Neural cell (in vitro differentiated cells): Measurements from ENCODE around the gene BMP7. TPM values are rescaled to one million over a fixed set of nuclear protein-coding genes. Genes with fewer than 3 reads are reported as not detected.

Experiments
- H2AFZ ChIP-seq: fragments of 200-600, 300-800 bp; sonication (generic), shearing (Covaris generic); 2 replicates; pipeline ENCODE4 v1.6.0; 2014; ENCODE audit warnings: low read depth, mild to moderate bottlenecking, antibody characterized with exemption, low read length, moderate library complexity
- H3F3A ChIP-seq: fragments of 200-600 bp; shearing (Covaris generic); 2 replicates; pipeline ENCODE4 v1.6.1; 2016; ENCODE audit warnings: mild to moderate bottlenecking, moderate library complexity, mixed read lengths, antibody characterized with exemption, low read length; ENCODE audit not compliant: insufficient read depth, poor library complexity, severe bottlenecking
- H3K27ac ChIP-seq: fragments of 200-600, 300-800 bp; sonication (generic), shearing (Covaris generic); 2 replicates; pipeline ENCODE4 v1.5.1; 2014; ENCODE audit warnings: mild to moderate bottlenecking, low read length, moderate library complexity
- H3K27me3 ChIP-seq: fragments of 300-800, 200-600 bp; sonication (generic), shearing (Covaris generic); 2 replicates; pipeline ENCODE4 v1.6.0; 2014; ENCODE audit warnings: mild to moderate bottlenecking, low read depth, low read length, moderate library complexity; ENCODE audit not compliant: insufficient read depth
- H3K36me3 ChIP-seq: fragments of 300-800, 200-600 bp; sonication (generic), shearing (Covaris generic); 2 replicates; pipeline ENCODE4 v1.5.1; 2014; ENCODE audit warnings: mild to moderate bottlenecking, antibody characterized with exemption, low read length, moderate library complexity; ENCODE audit not compliant: insufficient read depth
- H3K4me2 ChIP-seq: fragments of 300-800, 200-600 bp; sonication (generic), shearing (Covaris generic); 2 replicates; pipeline ENCODE4 v1.6.0; 2014; ENCODE audit warnings: mild to moderate bottlenecking, low read length
- H3K4me3 ChIP-seq: fragments of 300-800, 200-600 bp; sonication (generic), shearing (Covaris generic); 2 replicates; pipeline ENCODE4 v1.5.1; 2014; ENCODE audit warnings: mild to moderate bottlenecking, low read length, moderate library complexity
- H3K79me2 ChIP-seq: fragments of 200-600 bp; shearing (Covaris generic); replicated peaks from 2 replicates; pipeline ENCODE4 v1.6.0; 2014; ENCODE audit warnings: mild to moderate bottlenecking, low read length, moderate library complexity; ENCODE audit not compliant: insufficient read depth
- H3K9ac ChIP-seq: fragments of 300-800, 200-600 bp; sonication (generic), shearing (Covaris generic); 2 replicates; pipeline ENCODE4 v1.6.1; 2016; ENCODE audit warnings: mild to moderate bottlenecking, low read length, mixed read lengths
- H3K9me2 ChIP-seq: fragments of 200-600 bp; shearing (Covaris generic); 2 replicates; pipeline ENCODE4 v1.6.1; 2016; ENCODE audit warnings: mild to moderate bottlenecking, low read length, mixed read lengths; ENCODE audit not compliant: insufficient read depth
- H3K9me3 ChIP-seq: fragments of 200-600, 300-800 bp; sonication (generic), shearing (Covaris generic); 2 replicates; pipeline ENCODE4 v1.6.1; 2016; ENCODE audit warnings: mild to moderate bottlenecking, mixed run types, low read length, moderate library complexity, mixed read lengths
- H4K20me1 ChIP-seq: fragments of 200-600 bp; shearing (Covaris generic); 2 replicates; pipeline ENCODE4 v1.6.1; 2016; ENCODE audit warnings: mild to moderate bottlenecking, mixed run types; ENCODE audit not compliant: insufficient read depth
- CTCF ChIP-seq: fragments of 450-650 bp; IDR thresholded peaks from 2 replicates; pipeline ENCODE4 v1.5.1; 2014; ENCODE audit warnings: antibody characterized with exemption, mild to moderate bottlenecking, moderate library complexity; ENCODE audit not compliant: poor library complexity, severe bottlenecking
- EP300 ChIP-seq: fragments of 450-650 bp; conservative IDR thresholded peaks from 2 replicates; pipeline ENCODE4 v1.6.1; 2014; ENCODE audit warnings: antibody characterized with exemption, mild to moderate bottlenecking, moderate library complexity; ENCODE audit not compliant: poor library complexity, severe bottlenecking
- EZH2 ChIP-seq: fragments of 200-600, 300-800 bp; shearing (Covaris generic), sonication (generic); IDR thresholded peaks from 2 replicates; pipeline ENCODE4 v1.6.1; 2014; ENCODE audit warnings: antibody characterized with exemption, low read length, borderline replicate concordance, mild to moderate bottlenecking; ENCODE audit not compliant: insufficient read depth, poor library complexity, severe bottlenecking
- MXI1 ChIP-seq: fragments of 450-650 bp; conservative IDR thresholded peaks from 2 replicates; pipeline ENCODE4 v1.6.1; 2014; ENCODE audit warnings: antibody characterized with exemption, mild to moderate bottlenecking; ENCODE audit not compliant: poor library complexity, severe bottlenecking
- POLR2AphosphoS5 ChIP-seq: IDR thresholded peaks from 2 replicates; pipeline ENCODE4 v1.6.1; 2012
- RAD21 ChIP-seq: fragments of 450-650 bp; conservative IDR thresholded peaks from 2 replicates; pipeline ENCODE4 v1.6.1; 2014; ENCODE audit warnings: antibody characterized with exemption, mild to moderate bottlenecking, moderate library complexity
- REST ChIP-seq: IDR thresholded peaks from 2 replicates; pipeline ENCODE4 v1.6.1; 2012; ENCODE audit warnings: borderline replicate concordance
- SMC3 ChIP-seq: fragments of 450-650 bp; conservative IDR thresholded peaks from 2 replicates; pipeline ENCODE4 v1.6.1; 2014; ENCODE audit warnings: antibody characterized with exemption, mild to moderate bottlenecking, moderate library complexity; ENCODE audit not compliant: poor library complexity
- TAF1 ChIP-seq: IDR thresholded peaks from 2 replicates; pipeline ENCODE4 v1.6.1; 2012; ENCODE audit warnings: low read depth
- polyA plus RNA-seq: library from polyadenylated mRNA; depleted of rRNA; stranded (reverse); fragments of >200 nt; gene quantifications from 2 replicates; pipeline ENCODE4 v1.2.3, GENCODE V29; 2014

BMP7 gene
- polyA plus RNA-seq, 1 donor from 2014 or later, result 3.6 TPM

GRCh38 chr20:57251949-57252348, 14.5 kb downstream of the BMP7 start (continued):
- TF ChIP-seq SMC3, result no peak
- no peak for TF ChIP-seq POLR2AphosphoS5
- no peak for TF ChIP-seq EP300
- TF ChIP-seq TAF1, result no peak

- H3K4me3 ChIP-seq, result no peak overlapping the region
- H4K20me1 ChIP-seq, result no peaks in the 10 kb centered on the region
- H3K36me3 ChIP-seq, result no peaks in the 10 kb centered on the region
- no peak overlapping the region for H3K4me2 ChIP-seq
- no peaks in the 10 kb centered on the region for H3K9me2 ChIP-seq
- TF ChIP-seq RAD21, result no peak
- TF ChIP-seq EP300, result no peak
- TF ChIP-seq SMC3, result no peak
- no peak for TF ChIP-seq REST
- no peak for TF ChIP-seq CTCF
- TF ChIP-seq POLR2AphosphoS5, result no peak
- no peak for TF ChIP-seq MXI1
- no peak for TF ChIP-seq EZH2
- H3K9ac ChIP-seq, result no peak overlapping the region
- no peaks in the 10 kb centered on the region for H3K27me3 ChIP-seq
- no peaks in the 10 kb centered on the region for H3K9me3 ChIP-seq
- H3F3A ChIP-seq, result no peaks in the 10 kb centered on the region
- no peaks in the 10 kb centered on the region for H3K79me2 ChIP-seq
- H3K27ac ChIP-seq, result no peak overlapping the region
- H2AFZ ChIP-seq, result no peak overlapping the region
These were observed 15.1 kb downstream of the BMP7 start for GRCh38 chr20:57251344-57251743.

GRCh38 chr20:57250607-57251343, 15.7 kb downstream of the BMP7 start:
- no peaks in the 10 kb centered on the region for H3K9me2 ChIP-seq
- H3K27ac ChIP-seq, result no peak overlapping the region
- H2AFZ ChIP-seq, result no peak overlapping the region
- TF ChIP-seq EP300 (no peak), SMC3 (no peak), RAD21 (no peak), EZH2 (no peak), POLR2AphosphoS5 (no peak), CTCF (no peak), TAF1 (no peak), MXI1 (no peak), REST (no peak)
- H3K27me3 ChIP-seq, result no peaks in the 10 kb centered on the region
- H3F3A ChIP-seq, result no peaks in the 10 kb centered on the region
- no peak overlapping the region for H3K4me3 ChIP-seq
- no peaks in the 10 kb centered on the region for H3K36me3 ChIP-seq
- H3K9ac ChIP-seq, result no peak overlapping the region
- no peaks in the 10 kb centered on the region for H3K9me3 ChIP-seq
- no peak overlapping the region for H3K4me2 ChIP-seq
- H3K79me2 ChIP-seq, result no peaks in the 10 kb centered on the region
- H4K20me1 ChIP-seq, result no peaks in the 10 kb centered on the region
